HL-60 (cell line): ENCODE measurements around the gene NFYC.

Experiments
- DNase-seq, 2 experiments: peaks; one replicate each; pipeline ENCODE4 v3.0.0-alpha.2; 2010 to 2020; ENCODE audit warnings: low read depth in 1 of 2, low spot score in 1 of 2
- H3K27ac ChIP-seq: fragments of 250-450 bp; sonication (Bioruptor Pico); replicated peaks from 2 replicates; pipeline ENCODE4 v1.5.1; 2020; ENCODE audit warnings: mild to moderate bottlenecking, moderate library complexity
- H3K27me3 ChIP-seq: fragments of 250-450 bp; sonication (Bioruptor Pico); 2 replicates; pipeline ENCODE4 v1.5.1; 2021; ENCODE audit warnings: mild to moderate bottlenecking, moderate library complexity; ENCODE audit not compliant: insufficient read depth, poor library complexity, severe bottlenecking
- H3K4me3 ChIP-seq: replicated peaks from 2 replicates; pipeline ENCODE4 v1.5.1; 2011; ENCODE audit warnings: mild to moderate bottlenecking, control low read depth, low read length; ENCODE audit not compliant: insufficient read depth
- GABPA ChIP-seq: IDR thresholded peaks from 2 replicates; pipeline ENCODE4 v1.6.1; 2012; ENCODE audit warnings: low read depth
- POLR2AphosphoS5 ChIP-seq: IDR thresholded peaks from 2 replicates; pipeline ENCODE4 v1.6.1; 2012; ENCODE audit warnings: low read depth
- SPI1 ChIP-seq: IDR thresholded peaks from 2 replicates; pipeline ENCODE4 v1.6.1; 2012; ENCODE audit warnings: low read depth, mild to moderate bottlenecking, borderline replicate concordance
- TF ChIP-seq, protein P1 (sequence below): IDR thresholded peaks from one replicate; pipeline ENCODE4 v1.5.1; 2011; ENCODE audit warnings: low read length, control low read depth, inconsistent platforms; ENCODE audit not compliant: insufficient read depth
- TF ChIP-seq, protein P2 (sequence below): IDR thresholded peaks from 2 replicates; pipeline ENCODE4 v1.6.1; 2012; ENCODE audit warnings: low read depth; ENCODE audit not compliant: insufficient replicate concordance

The NFYC gene

DNA sequence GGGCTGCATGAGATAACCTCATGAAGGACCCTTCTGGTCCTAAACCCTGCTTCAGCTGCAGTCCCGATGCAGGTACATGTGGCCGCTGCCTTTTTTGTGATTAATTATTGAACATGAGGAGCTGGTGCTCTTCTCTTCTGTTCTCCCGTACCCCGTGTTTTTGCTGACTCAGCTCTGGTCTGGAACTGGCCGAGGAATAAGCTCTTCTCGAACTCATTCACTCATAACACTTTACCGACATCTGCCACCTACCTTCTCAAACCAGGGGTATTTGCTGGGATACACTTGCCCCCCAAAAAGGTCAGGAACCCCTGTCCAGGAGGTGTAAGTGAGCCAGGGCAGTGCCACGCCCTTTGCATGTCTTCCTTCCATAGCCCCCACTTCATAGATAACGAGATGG is 123.9 kb downstream of the NFYC start:
- no peak for DNase-seq
- Histone ChIP-seq H3K27ac (no peak overlapping the region), H3K27me3 (no peaks in the 10 kb centered on the region), H3K4me3 (no peak overlapping the region)
- TF ChIP-seq, protein P1, sequence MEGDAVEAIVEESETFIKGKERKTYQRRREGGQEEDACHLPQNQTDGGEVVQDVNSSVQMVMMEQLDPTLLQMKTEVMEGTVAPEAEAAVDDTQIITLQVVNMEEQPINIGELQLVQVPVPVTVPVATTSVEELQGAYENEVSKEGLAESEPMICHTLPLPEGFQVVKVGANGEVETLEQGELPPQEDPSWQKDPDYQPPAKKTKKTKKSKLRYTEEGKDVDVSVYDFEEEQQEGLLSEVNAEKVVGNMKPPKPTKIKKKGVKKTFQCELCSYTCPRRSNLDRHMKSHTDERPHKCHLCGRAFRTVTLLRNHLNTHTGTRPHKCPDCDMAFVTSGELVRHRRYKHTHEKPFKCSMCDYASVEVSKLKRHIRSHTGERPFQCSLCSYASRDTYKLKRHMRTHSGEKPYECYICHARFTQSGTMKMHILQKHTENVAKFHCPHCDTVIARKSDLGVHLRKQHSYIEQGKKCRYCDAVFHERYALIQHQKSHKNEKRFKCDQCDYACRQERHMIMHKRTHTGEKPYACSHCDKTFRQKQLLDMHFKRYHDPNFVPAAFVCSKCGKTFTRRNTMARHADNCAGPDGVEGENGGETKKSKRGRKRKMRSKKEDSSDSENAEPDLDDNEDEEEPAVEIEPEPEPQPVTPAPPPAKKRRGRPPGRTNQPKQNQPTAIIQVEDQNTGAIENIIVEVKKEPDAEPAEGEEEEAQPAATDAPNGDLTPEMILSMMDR: no peak

DNA sequence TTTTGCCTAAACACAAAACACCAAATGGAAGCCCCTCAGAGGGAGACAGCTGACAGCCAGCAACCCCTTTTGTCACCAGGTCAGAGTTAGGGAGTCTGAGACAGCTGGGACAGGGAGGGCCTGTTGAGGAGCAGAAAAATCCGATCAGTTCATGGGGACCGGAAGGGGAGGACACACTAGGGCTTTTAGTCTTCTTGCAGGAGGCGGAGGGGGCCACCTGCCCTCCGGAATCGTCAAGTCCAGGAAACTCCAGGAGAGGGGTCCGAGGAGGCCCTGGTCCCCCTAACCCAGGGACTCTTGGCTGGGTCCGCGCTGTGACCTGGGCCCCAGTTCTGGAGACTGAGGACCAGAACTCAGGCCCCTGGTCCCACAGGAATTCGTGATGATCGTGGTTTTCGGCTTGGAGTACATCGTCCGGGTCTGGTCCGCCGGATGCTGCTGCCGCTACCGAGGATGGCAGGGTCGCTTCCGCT is 126.3 kb downstream of the NFYC start:
- Histone ChIP-seq H3K4me3 (no peak overlapping the region), H3K27ac (no peak overlapping the region), H3K27me3 (no peaks in the 10 kb centered on the region)
- no peak for DNase-seq
- TF ChIP-seq SPI1 (no peak), POLR2AphosphoS5 (no peak), GABPA (no peak)
- TF ChIP-seq, protein P2, sequence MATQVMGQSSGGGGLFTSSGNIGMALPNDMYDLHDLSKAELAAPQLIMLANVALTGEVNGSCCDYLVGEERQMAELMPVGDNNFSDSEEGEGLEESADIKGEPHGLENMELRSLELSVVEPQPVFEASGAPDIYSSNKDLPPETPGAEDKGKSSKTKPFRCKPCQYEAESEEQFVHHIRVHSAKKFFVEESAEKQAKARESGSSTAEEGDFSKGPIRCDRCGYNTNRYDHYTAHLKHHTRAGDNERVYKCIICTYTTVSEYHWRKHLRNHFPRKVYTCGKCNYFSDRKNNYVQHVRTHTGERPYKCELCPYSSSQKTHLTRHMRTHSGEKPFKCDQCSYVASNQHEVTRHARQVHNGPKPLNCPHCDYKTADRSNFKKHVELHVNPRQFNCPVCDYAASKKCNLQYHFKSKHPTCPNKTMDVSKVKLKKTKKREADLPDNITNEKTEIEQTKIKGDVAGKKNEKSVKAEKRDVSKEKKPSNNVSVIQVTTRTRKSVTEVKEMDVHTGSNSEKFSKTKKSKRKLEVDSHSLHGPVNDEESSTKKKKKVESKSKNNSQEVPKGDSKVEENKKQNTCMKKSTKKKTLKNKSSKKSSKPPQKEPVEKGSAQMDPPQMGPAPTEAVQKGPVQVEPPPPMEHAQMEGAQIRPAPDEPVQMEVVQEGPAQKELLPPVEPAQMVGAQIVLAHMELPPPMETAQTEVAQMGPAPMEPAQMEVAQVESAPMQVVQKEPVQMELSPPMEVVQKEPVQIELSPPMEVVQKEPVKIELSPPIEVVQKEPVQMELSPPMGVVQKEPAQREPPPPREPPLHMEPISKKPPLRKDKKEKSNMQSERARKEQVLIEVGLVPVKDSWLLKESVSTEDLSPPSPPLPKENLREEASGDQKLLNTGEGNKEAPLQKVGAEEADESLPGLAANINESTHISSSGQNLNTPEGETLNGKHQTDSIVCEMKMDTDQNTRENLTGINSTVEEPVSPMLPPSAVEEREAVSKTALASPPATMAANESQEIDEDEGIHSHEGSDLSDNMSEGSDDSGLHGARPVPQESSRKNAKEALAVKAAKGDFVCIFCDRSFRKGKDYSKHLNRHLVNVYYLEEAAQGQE: no peak
- TF ChIP-seq, protein P1: no peak

DNA sequence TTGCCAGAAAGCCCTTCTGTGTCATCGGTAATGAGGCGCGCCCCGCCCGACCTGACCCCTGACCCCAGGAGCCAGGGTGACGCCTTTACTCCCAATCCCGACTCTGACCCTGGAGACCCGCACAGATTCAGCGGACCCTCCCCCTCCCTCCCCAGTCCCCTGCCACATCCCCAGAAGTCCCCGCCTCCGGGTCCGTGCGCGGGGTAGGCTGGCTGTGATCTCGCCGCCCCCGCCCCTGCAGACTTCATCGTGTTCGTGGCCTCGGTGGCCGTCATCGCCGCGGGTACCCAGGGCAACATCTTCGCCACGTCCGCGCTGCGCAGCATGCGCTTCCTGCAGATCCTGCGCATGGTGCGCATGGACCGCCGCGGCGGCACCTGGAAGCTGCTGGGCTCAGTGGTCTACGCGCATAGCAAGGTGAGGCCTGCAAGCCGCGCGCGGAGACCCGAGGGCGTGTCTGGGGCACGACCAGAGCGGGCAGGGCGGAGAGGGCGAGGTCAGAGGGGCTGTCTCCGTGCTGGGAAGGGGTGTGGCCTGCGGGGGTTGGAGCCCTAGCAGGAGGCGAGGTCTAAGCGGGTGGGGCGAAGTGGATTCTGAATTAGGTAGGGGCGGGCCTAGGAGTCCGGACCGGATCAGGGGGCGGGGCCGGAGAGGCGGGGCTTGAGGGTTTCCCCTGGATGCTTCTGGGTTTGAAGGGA is 126.9 kb downstream of the NFYC start:
- no peak for DNase-seq
- H3K4me3 ChIP-seq: no peak overlapping the region
- TF ChIP-seq, protein P1: no peak
- TF ChIP-seq GABPA: no peak
- no peak for TF ChIP-seq SPI1
- TF ChIP-seq POLR2AphosphoS5: no peak
- TF ChIP-seq, protein P2: no peak
- H3K27me3 ChIP-seq: no peaks in the 10 kb centered on the region
- H3K27ac ChIP-seq: no peak overlapping the region

DNA sequence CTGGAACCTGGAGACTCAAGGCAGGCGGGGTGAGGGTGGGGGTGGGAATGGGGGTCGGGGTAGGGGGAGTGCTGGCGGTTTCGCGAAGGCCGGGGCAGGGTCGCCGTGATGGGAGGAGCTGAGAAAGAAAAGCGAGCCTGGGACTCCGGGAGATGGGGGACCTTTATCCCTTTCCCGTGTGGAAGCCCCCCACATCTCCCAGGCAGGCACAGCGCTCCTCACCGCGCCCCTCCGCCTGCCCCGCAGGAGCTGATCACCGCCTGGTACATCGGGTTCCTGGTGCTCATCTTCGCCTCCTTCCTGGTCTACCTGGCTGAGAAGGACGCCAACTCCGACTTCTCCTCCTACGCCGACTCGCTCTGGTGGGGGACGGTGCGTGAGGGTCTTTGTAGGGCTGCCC is 127.6 kb downstream of the NFYC start:
- TF ChIP-seq SPI1 (no peak), POLR2AphosphoS5 (no peak), GABPA (no peak)
- TF ChIP-seq, protein P2: no peak
- TF ChIP-seq, protein P1: no peak
- no peak overlapping the region for H3K27ac ChIP-seq

More for the DNA sequence above, 127.6 kb downstream of the NFYC start:
- H3K27me3 ChIP-seq: no peaks in the 10 kb centered on the region
- H3K4me3 ChIP-seq: no peak overlapping the region
- DNase-seq: no peak
